ENCODE data around the gene PHC3. TPM values are rescaled to one million over a fixed set of nuclear protein-coding genes. Genes with fewer than 3 reads are reported as not detected.
"Not testable (repeated sequence)": the region's sequence is repeated elsewhere in the genome, so short reads cannot be mapped to it uniquely, and the experiment has no call there.

PHC3 gene
- 64.3 TPM for total RNA-seq (ENCODE audit: insufficient read depth, low replicate concordance)

GRCh38 chr3:170180908-170181885 lies at the start of gene PHC3:
Gene PHC3, minus strand, starts transcription at chr3:170181733. Its CDS starts 18 bp downstream, at chr3:170181715.
- peak; percentile 96 for DNase-seq (ENCODE audit: low spot score)

- no peak for DNase-seq (ENCODE audit: low spot score)
Measured at GRCh38 chr3:170228093-170228766, 46.7 kb upstream of the PHC3 start.

- DNase-seq (ENCODE audit: low spot score) = peak; percentile 8
Measured at GRCh38 chr3:170226426-170226960, 45.0 kb upstream of the PHC3 start.

- DNase-seq (ENCODE audit: low spot score) = no peak
Measured at GRCh38 chr3:170225166-170225565, 43.6 kb upstream of the PHC3 start.

GRCh38 chr3:170222647-170223541 lies 41.4 kb upstream of the PHC3 start:
- DNase-seq (ENCODE audit: low spot score) = peak; percentile 44

- peak; percentile 99 for DNase-seq (ENCODE audit: low spot score)
Measured at GRCh38 chr3:170221924-170222646, 40.6 kb upstream of the PHC3 start, which contains the start of gene PRKCI. Gene PRKCI, plus strand, starts transcription at chr3:170222424. Its CDS starts 246 bp downstream, at chr3:170222670.

GRCh38 chr3:170220871-170221270 lies 39.3 kb upstream of the PHC3 start:
- no peak for DNase-seq (ENCODE audit: low spot score)

GRCh38 chr3:170219850-170220249 lies 38.3 kb upstream of the PHC3 start:
- no peak for DNase-seq (ENCODE audit: low spot score)

GRCh38 chr3:170211668-170212067 lies 30.1 kb upstream of the PHC3 start:
- no peak for DNase-seq (ENCODE audit: low spot score)

- DNase-seq (ENCODE audit: low spot score) = no peak
Measured at GRCh38 chr3:170207717-170208116, 26.2 kb upstream of the PHC3 start.

GRCh38 chr3:170206164-170206762 lies 24.7 kb upstream of the PHC3 start:
- not testable (repeated sequence) for DNase-seq (ENCODE audit: low spot score)

GRCh38 chr3:170205302-170205701 lies 23.8 kb upstream of the PHC3 start:
- peak; percentile 26 for DNase-seq (ENCODE audit: low spot score)

- DNase-seq (ENCODE audit: low spot score) = no peak
Measured at GRCh38 chr3:170204509-170204908, 23.0 kb upstream of the PHC3 start.

GRCh38 chr3:170204023-170204472 lies 22.5 kb upstream of the PHC3 start:
- no peak for DNase-seq (ENCODE audit: low spot score)

- no peak for DNase-seq (ENCODE audit: low spot score)
Measured at GRCh38 chr3:170203457-170203856, 21.9 kb upstream of the PHC3 start.

- no peak for DNase-seq (ENCODE audit: low spot score)
Measured at GRCh38 chr3:170201527-170201926, 20.0 kb upstream of the PHC3 start.

GRCh38 chr3:170200987-170201386 lies 19.5 kb upstream of the PHC3 start:
- no peak for DNase-seq (ENCODE audit: low spot score)

- no peak for DNase-seq (ENCODE audit: low spot score)
Measured at GRCh38 chr3:170196833-170197232, 15.3 kb upstream of the PHC3 start.

- not testable (repeated sequence) for DNase-seq (ENCODE audit: low spot score)
Measured at GRCh38 chr3:170195759-170196158, 14.2 kb upstream of the PHC3 start.

Measured in umbilical cord (tissue), 2 donors.